ENCODE results near the gene KCND1. TPM values are rescaled to one million over a fixed set of nuclear protein-coding genes. Genes with fewer than 3 reads are reported as not detected.

KCND1 gene
- 1 to 10 TPM; 3.5 to 4.2 TPM for total RNA-seq

GRCh38 chrX:48971249-48972219, at the start of gene KCND1:
Gene KCND1, minus strand, starts transcription at chrX:48971844. Its CDS starts 1,573 bp downstream, at chrX:48970271.

GRCh38 chrX:49002091-49002935, 30.7 kb upstream of the KCND1 start, which contains the start of gene GRIPAP1:
Gene GRIPAP1, minus strand, starts transcription at chrX:49002264. Its CDS starts 35 bp downstream, at chrX:49002229.

GRCh38 chrX:48957477-48957826, 14.2 kb downstream of the KCND1 start, which contains the start of gene OTUD5:
Gene OTUD5, minus strand, starts transcription at chrX:48957607. Its CDS starts 37 bp downstream, at chrX:48957570.

GRCh38 chrX:48918643-48919340, 52.9 kb downstream of the KCND1 start, which contains the start of gene PIM2:
Gene PIM2, minus strand, starts transcription at chrX:48919024. Its CDS starts 190 bp downstream, at chrX:48918834.

GRCh38 chrX:48911412-48912182, 60.0 kb downstream of the KCND1 start, which contains the start of gene SLC35A2:
Gene SLC35A2, minus strand, starts transcription at chrX:48911646. Its CDS starts 10 bp downstream, at chrX:48911636.

Other genes starting within 250 kb of the KCND1 start
- not detected for gene GLOD5, start 210.1 kb downstream of the KCND1 start, total RNA-seq
- not detected for gene GATA1, start 185.3 kb downstream of the KCND1 start, total RNA-seq
- 100 to 1,000 TPM; 103 to 104 TPM for gene HDAC6, start 169.8 kb downstream of the KCND1 start, total RNA-seq
- gene ERAS, start 145.3 kb downstream of the KCND1 start, total RNA-seq: not detected
- under 1 TPM; 0.38 to 0.91 TPM for gene PCSK1N, start 136.2 kb downstream of the KCND1 start, total RNA-seq
- gene TIMM17B, start 74.1 kb downstream of the KCND1 start, total RNA-seq: 10 to 100 TPM; 38.8 to 39.9 TPM
- 10 to 100 TPM; 93.7 to 97.5 TPM for gene PQBP1, start 73.9 kb downstream of the KCND1 start, total RNA-seq
- gene SLC35A2, start 60.2 kb downstream of the KCND1 start, total RNA-seq: 10 to 100 TPM; 17.7 to 21.5 TPM
- gene PIM2, start 52.8 kb downstream of the KCND1 start, total RNA-seq: 100 to 1,000 TPM; 297 to 304 TPM
- 10 to 100 TPM; 54.1 to 55.2 TPM for gene OTUD5, start 14.2 kb downstream of the KCND1 start, total RNA-seq
- gene GRIPAP1, start 30.4 kb upstream of the KCND1 start, total RNA-seq: 100 to 1,000 TPM in 1 of 2 experiments, 10 to 100 TPM in 1; 97.9 to 104 TPM
- 10 to 100 TPM; 25.8 to 26.5 TPM for gene TFE3, start 71.5 kb upstream of the KCND1 start, total RNA-seq
- 1 to 10 TPM; 7.5 TPM for gene CCDC120, start 87.2 kb upstream of the KCND1 start, total RNA-seq
- gene PRAF2, start 102.2 kb upstream of the KCND1 start, total RNA-seq: 10 to 100 TPM; 23.8 to 26.7 TPM
- 10 to 100 TPM; 63.5 to 66.2 TPM for gene WDR45, start 108.0 kb upstream of the KCND1 start, total RNA-seq
- gene GPKOW, start 151.9 kb upstream of the KCND1 start, total RNA-seq: 10 to 100 TPM; 40.2 to 43.1 TPM
- gene MAGIX, start 190.9 kb upstream of the KCND1 start, total RNA-seq: 1 to 10 TPM; 2.2 TPM
- gene PLP2, start 200.1 kb upstream of the KCND1 start, total RNA-seq: 100 to 1,000 TPM; 203 to 206 TPM
- 10 to 100 TPM; 15.5 to 15.9 TPM for gene PRICKLE3, start 214.5 kb upstream of the KCND1 start, total RNA-seq
- 1 to 10 TPM; 1.4 to 1.8 TPM for gene SYP, start 228.3 kb upstream of the KCND1 start, total RNA-seq